NCI-H82 treated with DMSO at 0.1 percent for 48 hours (cell line): ENCODE results near the gene TSPAN17.

Source experiments
- DNase-seq: peaks from one replicate; lab custom pipeline; 2025; ENCODE audit not compliant: unreplicated experiment; lab: John Stamatoyannopoulos, UW

TSPAN17 gene

GRCh38 chr5:176639981-176640380, 7.3 kb upstream of the TSPAN17 start:
- no peak for DNase-seq

- no peak for DNase-seq
These were observed 6.7 kb upstream of the TSPAN17 start for GRCh38 chr5:176640616-176641015.

- DNase-seq: no peak
These were observed 4.4 kb upstream of the TSPAN17 start for GRCh38 chr5:176642675-176643490.

GRCh38 chr5:176643491-176644219, 3.6 kb upstream of the TSPAN17 start:
- no peak for DNase-seq

GRCh38 chr5:176644294-176644693, 3.0 kb upstream of the TSPAN17 start:
- DNase-seq: no peak

GRCh38 chr5:176644878-176645670, 2.2 kb upstream of the TSPAN17 start:
- DNase-seq: no peak

GRCh38 chr5:176646049-176646706, 1.1 kb upstream of the TSPAN17 start:
- DNase-seq: no peak

GRCh38 chr5:176646707-176647029, 616 bp upstream of the TSPAN17 start:
- no peak for DNase-seq

- DNase-seq: peak; percentile 11
These were observed 674 bp downstream of the TSPAN17 start for GRCh38 chr5:176647843-176648473.

GRCh38 chr5:176648474-176649194, 1.4 kb downstream of the TSPAN17 start:
- DNase-seq: no peak

- no peak for DNase-seq
These were observed 3.1 kb downstream of the TSPAN17 start for GRCh38 chr5:176650354-176650884.

GRCh38 chr5:176651472-176651980, 4.2 kb downstream of the TSPAN17 start:
- DNase-seq: no peak

GRCh38 chr5:176652136-176652535, 4.9 kb downstream of the TSPAN17 start:
- no peak for DNase-seq

GRCh38 chr5:176653401-176654385, 6.4 kb downstream of the TSPAN17 start:
- DNase-seq: no peak

- DNase-seq: no peak
These were observed 7.6 kb downstream of the TSPAN17 start for GRCh38 chr5:176654856-176655255.

GRCh38 chr5:176656467-176656990, 9.2 kb downstream of the TSPAN17 start:
- no peak for DNase-seq

- no peak for DNase-seq
These were observed 10.8 kb downstream of the TSPAN17 start for GRCh38 chr5:176658007-176658599.
